GM12878 (cell line): ENCODE data around the gene SETD2. TPM values are rescaled to one million over a fixed set of nuclear protein-coding genes. Genes with fewer than 3 reads are reported as not detected.

Source experiments
- BHLHE40 ChIP-seq, 2 experiments: fragments of 450-650 bp in 1 of 2; IDR thresholded peaks; 2 replicates each; pipeline ENCODE4 v1.6.1; 2011 to 2017; ENCODE audit warnings: low read depth in 2 of 2, borderline replicate concordance in 1 of 2, improper control_type of control experiment in 1 of 2, low read length in 1 of 2, mild to moderate bottlenecking in 1 of 2
- E4F1 ChIP-seq: fragments of 450-650 bp; IDR thresholded peaks from 2 replicates; pipeline ENCODE4 v1.6.1; 2018; ENCODE audit warnings: borderline replicate concordance, mild to moderate bottlenecking; ENCODE audit not compliant: partially characterized antibody
- FOS ChIP-seq: IDR thresholded peaks from 3 replicates; pipeline ENCODE4 v1.6.1; 2011; ENCODE audit warnings: borderline replicate concordance; ENCODE audit not compliant: insufficient read length; ENCODE audit errors: extremely low read depth
- HDAC6 ChIP-seq: fragments of 200-600 bp; sonication (generic); IDR thresholded peaks from one replicate; pipeline ENCODE4 v1.8.0; 2017; ENCODE audit warnings: antibody characterized with exemption; ENCODE audit not compliant: unreplicated experiment
- JUNB ChIP-seq: IDR thresholded peaks from 2 replicates; pipeline ENCODE4 v1.6.1; 2016; ENCODE audit warnings: antibody characterized with exemption, mild to moderate bottlenecking
- MAX ChIP-seq: IDR thresholded peaks from 2 replicates; pipeline ENCODE4 v1.6.1; 2012; ENCODE audit warnings: low read depth, low read length, improper control_type of control experiment
- MXI1 ChIP-seq: fragments of 150-350 bp; IDR thresholded peaks from 2 replicates; pipeline ENCODE4 v1.6.1; 2011; ENCODE audit warnings: low read depth, mild to moderate bottlenecking, inconsistent platforms, low read length, improper control_type of control experiment
- NFIC ChIP-seq: IDR thresholded peaks from 2 replicates; pipeline ENCODE4 v1.6.1; 2012; ENCODE audit warnings: low read depth, mild to moderate bottlenecking, inconsistent platforms, low read length, moderate library complexity
- NR2C2 ChIP-seq: IDR thresholded peaks from 2 replicates; pipeline ENCODE4 v1.6.1; 2011; ENCODE audit warnings: borderline replicate concordance, low read depth; ENCODE audit not compliant: control insufficient read depth, insufficient read length
- RAD21 ChIP-seq: IDR thresholded peaks from 2 replicates; pipeline ENCODE4 v1.6.1; 2011; ENCODE audit warnings: mild to moderate bottlenecking, low read depth, low read length, moderate library complexity; ENCODE audit not compliant: insufficient read depth
- SIX5 ChIP-seq: IDR thresholded peaks from 2 replicates; pipeline ENCODE4 v1.6.1; 2011; ENCODE audit warnings: mild to moderate bottlenecking, low read depth, low read length, moderate library complexity; ENCODE audit not compliant: severe bottlenecking
- SMARCA5 ChIP-seq: fragments of 450-650 bp; IDR thresholded peaks from 2 replicates; pipeline ENCODE4 v1.6.1; 2017; ENCODE audit warnings: mild to moderate bottlenecking
- WRNIP1 ChIP-seq: IDR thresholded peaks from 2 replicates; pipeline ENCODE4 v1.6.1; 2011; ENCODE audit warnings: low read depth, low read length, improper control_type of control experiment, borderline replicate concordance
- ZNF207 ChIP-seq: fragments of 450-650 bp; IDR thresholded peaks from 2 replicates; pipeline ENCODE4 v1.6.1; 2014; ENCODE audit warnings: antibody characterized with exemption, mild to moderate bottlenecking, borderline replicate concordance
- ZNF274 ChIP-seq: IDR thresholded peaks from one replicate; pipeline ENCODE4 v1.8.0; 2011; ENCODE audit not compliant: insufficient read length, insufficient read depth
- ZNF687 ChIP-seq: fragments of 450-650 bp; IDR thresholded peaks from 2 replicates; pipeline ENCODE4 v1.6.1; 2017; ENCODE audit warnings: mild to moderate bottlenecking, moderate library complexity
- polyA plus RNA-seq, 11 experiments: library from polyadenylated mRNA; depleted of rRNA in 4 of 11; unstranded in 6 of 11; stranded (reverse) in 5 of 11; fragments of >200 nt; fragmentation: Nextera tagmentation in 4 of 11; fragmentation: Illumina TruSeq in 1 of 11; extraction: Ambion mirVana in 4 of 11; extraction: Trizol in 1 of 11; gene quantifications; 1 replicate in 1 of 11; 2 replicates in 10 of 11; pipeline versions ENCODE4 v1.2.1 to v1.2.3, GENCODE V29; 2011 to 2016; ENCODE audit warnings: inconsistent platforms in 2 of 11, missing spikeins in 2 of 11, low read depth in 1 of 11
- total RNA-seq, 4 experiments: library from RNA; depleted of rRNA in 3 of 4; stranded (reverse); fragments of >200 nt in 3 of 4; fragmentation: Illumina TruSeq in 1 of 4; extraction: Trizol in 1 of 4; gene quantifications; 2 replicates each; pipeline versions ENCODE4 v1.2.1 to v1.2.3, GENCODE V29; 2013 to 2021

Gene SETD2
- total and polyA plus RNA-seq, 10 of the 15 experiments (the other 5 are each of a cell fraction or from before 2014, with no cell fraction given): 8.4 to 44.9 (median 24.5) TPM

- TF ChIP-seq E4F1 (no peak), MXI1 (peak; percentile 83), JUNB (no peak), FOS (no peak), ZNF207 (peak; percentile 74; the same call in 1 of the 2 replicates), MAX (peak; percentile 71), SIX5 (no peak), RAD21 (no peak), NFIC (no peak), NR2C2 (no peak), BHLHE40 (IDR thresholded peaks at IDR 0.05; ENCODE audit: borderline replicate concordance in 1 of 2, low read depth in 2 of 2, low read length in 1 of 2) (peak in 1 of 2 experiments; percentile 72; a peak in 1 of 4 replicates), ZNF274 (no peak), ZNF687 (peak; percentile 88), HDAC6 (no peak), WRNIP1 (no peak), SMARCA5 (peak; percentile 100)
These were observed 184.6 kb downstream of the SETD2 start, which contains the start of gene NBEAL2 (continued) for GRCh38 chr3:46978985-46979944.
